HG03139 (cell line): ENCODE measurements around the gene DYNC1LI1.

Source experiments
- ATAC-seq: cut with Tn5 transposase; IDR thresholded peaks from one replicate; pipeline ENCODE4 v1.9.1; 2021; ENCODE audit not compliant: unreplicated experiment

The DYNC1LI1 gene

GRCh38 chr3:32493437-32494414 is 76.9 kb downstream of the DYNC1LI1 start:
- ATAC-seq = peak; percentile 65

DNA sequence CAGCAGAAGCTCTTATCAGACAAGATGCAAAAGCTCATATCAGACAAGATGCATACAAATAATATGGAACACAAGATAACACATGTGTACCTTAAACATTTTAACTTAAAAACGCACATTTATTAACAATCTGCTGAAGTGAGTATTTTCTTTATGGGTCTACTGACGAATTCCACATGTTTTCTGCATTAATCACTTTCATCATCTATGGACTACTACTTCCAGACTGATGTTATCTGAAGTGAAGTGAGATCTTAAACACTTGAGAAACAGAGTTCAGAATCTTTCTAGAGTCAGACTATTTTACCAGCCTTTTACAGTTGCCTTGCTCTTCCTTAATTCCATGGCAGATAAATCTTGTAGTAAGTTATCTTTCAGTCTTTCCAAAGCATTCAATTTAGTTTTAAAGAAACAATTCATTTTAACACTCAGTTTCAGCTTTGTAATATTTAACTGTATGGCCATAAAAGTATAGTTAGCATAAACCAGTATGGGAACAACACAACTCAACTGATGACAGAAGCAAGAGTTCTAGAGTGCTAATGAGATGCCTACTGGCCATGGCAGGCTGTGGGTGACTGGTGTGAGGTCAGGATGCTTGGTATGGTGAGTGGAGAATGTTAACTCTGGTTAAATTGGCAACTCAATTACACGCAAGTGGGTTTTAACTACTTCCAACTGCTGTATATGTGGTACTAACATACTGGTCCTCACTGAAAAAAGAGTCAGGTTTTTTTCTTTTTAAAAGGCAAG is 77.8 kb downstream of the DYNC1LI1 start:
- ATAC-seq = no peak

DNA sequence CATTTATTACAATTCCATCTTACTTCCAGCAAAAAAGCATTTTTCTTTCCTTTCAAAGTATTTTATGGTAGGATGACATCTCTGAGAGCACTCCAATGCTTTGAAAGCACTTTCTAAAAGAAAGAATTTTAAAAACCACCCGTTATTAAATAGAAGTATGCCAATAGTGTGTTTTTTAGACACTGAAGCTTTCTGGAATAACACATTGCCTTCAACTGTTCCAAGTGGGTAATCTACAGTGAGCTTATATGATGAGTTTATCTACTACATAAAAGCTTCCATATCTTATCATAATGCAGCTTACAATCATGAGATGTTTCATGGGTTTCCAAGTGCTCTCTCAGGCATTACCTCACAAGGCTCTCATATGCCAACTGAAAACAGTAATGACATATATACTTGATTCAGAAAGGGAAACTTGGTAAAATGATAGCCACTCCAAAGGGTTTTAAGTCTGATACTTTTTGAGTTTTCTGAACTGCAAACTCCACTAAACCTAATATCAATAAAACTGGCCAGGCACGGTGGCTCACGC is 82.1 kb downstream of the DYNC1LI1 start:
- ATAC-seq = no peak

DNA sequence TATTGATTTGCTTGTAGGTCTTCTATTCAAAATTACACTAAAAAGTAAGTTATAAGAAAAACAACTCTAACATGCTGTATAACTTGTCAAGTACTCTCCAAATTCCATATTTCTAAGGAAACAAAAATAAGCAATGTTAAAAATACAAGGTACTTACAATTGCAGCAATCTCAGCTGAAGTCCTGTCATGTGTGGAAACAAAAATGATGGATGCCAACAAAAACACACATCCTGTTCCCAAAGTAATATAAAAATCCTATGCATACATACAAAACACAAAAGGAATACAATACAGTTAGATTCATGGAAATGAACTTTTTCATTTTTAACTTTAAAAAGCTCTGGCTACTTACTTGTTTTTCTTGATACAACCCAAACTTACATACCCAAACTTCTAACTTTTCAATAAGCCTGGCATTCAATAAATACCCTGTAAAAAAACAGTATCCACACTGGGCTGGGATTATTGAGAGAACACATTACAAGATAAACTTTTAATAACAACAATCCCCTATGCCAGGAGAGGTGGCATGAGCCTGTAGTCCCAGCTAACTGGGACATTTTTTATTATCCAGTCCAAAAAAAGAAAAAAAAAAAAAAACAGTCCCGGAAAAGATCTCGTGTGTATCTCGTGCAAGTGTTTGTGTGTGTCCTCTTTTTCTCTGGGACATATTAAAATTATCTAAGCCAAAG is 82.7 kb downstream of the DYNC1LI1 start:
- no peak for ATAC-seq

DNA sequence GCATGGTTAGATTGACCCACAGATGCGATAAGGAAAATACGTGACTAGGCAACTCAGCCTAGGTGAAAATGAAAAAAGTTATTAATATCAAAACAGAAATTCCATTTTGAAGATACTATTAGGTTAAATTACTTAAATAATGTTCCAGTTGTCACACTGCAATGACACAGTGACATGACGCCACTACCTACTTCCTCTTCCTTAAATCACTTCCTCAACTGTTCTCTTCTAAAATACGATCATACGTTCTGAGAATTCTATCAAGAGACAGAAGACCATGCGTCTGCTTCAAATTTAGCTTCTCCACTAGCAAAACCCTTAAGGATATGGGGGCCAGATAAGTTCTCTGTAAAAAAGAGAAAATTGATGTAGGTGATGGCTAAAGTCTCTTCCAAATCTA is 86.2 kb downstream of the DYNC1LI1 start:
- no peak for ATAC-seq

DNA sequence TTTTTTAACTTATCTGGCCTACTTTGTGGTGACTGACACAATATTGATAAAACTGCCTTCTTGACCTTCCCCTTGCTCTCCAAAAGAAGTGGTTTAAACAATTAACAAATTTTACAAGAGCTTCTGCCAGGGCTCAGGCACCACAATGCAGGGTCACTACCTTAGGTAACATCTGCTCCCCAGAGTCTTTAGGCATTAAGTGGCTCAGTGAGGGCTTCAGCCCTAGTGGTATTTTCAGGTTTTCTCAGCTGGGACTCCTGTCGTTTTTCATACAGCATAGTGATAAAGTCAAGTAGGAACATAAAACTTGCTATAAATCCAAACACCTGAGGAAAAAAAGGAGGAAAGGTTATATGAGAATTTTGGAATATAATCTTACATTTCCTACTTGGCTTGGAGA is 86.9 kb downstream of the DYNC1LI1 start:
- ATAC-seq = no peak

DNA sequence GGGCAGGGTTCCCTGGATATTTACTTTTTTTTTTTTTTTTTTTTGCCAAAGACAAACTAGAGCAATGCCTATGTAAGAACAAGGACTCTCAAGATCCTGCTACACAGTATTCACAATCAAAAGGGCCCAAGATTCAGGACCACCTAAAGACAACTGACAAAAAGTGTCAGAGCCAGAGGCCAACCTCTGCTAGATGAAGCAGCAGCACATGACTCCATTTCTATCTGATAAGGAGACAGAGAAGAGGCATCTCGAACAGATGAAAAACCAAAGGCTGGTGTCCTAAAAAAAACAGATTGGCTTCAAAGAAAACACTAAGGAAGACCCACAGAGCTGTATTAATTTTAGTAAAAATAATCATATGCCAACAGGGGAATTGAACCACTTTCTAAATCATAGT is 88.0 kb downstream of the DYNC1LI1 start:
- ATAC-seq = no peak

- no peak for ATAC-seq
Measured at GRCh38 chr3:32481791-32482631, 88.6 kb downstream of the DYNC1LI1 start.

GRCh38 chr3:32480604-32481003 is 90.1 kb downstream of the DYNC1LI1 start:
- ATAC-seq = no peak
